ENCODE measurements around the gene TBC1D8. TPM values are rescaled to one million over a fixed set of nuclear protein-coding genes. Genes with fewer than 3 reads are reported as not detected.
A peak's percentile ranks its signal among the peaks of the same experiment; 100 is the strongest.

TBC1D8 gene
- total and polyA plus RNA-seq, 2 of the 13 experiments (the other 11 are each of a cell fraction or from before 2014, with no cell fraction given), result 45.1 to 95.4 TPM

DNA sequence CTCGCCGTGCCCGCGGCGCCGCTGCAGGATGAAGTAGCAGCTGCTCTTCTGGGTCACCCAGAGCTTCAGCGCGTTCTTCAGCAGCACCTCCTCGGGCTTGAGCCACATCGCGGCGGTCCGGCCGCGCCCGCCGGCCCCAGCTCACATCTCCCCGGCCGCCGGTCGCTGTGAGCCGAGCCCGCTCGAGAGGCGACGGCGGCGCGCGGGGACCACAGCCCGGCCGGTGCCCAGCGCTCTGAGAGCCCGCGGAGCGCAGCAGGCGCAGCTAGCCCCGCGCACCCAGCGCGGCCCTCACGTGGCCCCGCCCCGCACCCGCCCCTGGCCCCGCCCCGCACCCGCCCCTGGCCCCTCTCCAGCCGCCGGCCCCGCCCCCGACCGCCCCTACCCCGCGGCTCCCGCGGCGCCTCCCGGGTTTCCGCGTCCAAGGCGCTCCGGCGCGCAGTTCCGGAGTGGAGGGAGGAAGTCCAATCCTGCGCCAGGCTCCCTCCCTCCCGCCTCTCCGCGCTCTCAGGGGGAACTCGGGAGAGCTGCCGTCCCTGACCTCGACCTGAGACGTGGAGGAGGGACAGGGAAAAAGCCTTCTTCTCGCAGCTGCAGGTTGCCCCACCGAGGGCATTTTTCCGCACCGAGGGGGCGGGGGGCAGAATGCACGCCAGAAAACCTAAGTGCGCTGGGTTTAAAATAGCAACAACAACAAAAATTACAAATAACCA, at the start of gene TBC1D8 (continued):
- TF ChIP-seq, protein P1, sequence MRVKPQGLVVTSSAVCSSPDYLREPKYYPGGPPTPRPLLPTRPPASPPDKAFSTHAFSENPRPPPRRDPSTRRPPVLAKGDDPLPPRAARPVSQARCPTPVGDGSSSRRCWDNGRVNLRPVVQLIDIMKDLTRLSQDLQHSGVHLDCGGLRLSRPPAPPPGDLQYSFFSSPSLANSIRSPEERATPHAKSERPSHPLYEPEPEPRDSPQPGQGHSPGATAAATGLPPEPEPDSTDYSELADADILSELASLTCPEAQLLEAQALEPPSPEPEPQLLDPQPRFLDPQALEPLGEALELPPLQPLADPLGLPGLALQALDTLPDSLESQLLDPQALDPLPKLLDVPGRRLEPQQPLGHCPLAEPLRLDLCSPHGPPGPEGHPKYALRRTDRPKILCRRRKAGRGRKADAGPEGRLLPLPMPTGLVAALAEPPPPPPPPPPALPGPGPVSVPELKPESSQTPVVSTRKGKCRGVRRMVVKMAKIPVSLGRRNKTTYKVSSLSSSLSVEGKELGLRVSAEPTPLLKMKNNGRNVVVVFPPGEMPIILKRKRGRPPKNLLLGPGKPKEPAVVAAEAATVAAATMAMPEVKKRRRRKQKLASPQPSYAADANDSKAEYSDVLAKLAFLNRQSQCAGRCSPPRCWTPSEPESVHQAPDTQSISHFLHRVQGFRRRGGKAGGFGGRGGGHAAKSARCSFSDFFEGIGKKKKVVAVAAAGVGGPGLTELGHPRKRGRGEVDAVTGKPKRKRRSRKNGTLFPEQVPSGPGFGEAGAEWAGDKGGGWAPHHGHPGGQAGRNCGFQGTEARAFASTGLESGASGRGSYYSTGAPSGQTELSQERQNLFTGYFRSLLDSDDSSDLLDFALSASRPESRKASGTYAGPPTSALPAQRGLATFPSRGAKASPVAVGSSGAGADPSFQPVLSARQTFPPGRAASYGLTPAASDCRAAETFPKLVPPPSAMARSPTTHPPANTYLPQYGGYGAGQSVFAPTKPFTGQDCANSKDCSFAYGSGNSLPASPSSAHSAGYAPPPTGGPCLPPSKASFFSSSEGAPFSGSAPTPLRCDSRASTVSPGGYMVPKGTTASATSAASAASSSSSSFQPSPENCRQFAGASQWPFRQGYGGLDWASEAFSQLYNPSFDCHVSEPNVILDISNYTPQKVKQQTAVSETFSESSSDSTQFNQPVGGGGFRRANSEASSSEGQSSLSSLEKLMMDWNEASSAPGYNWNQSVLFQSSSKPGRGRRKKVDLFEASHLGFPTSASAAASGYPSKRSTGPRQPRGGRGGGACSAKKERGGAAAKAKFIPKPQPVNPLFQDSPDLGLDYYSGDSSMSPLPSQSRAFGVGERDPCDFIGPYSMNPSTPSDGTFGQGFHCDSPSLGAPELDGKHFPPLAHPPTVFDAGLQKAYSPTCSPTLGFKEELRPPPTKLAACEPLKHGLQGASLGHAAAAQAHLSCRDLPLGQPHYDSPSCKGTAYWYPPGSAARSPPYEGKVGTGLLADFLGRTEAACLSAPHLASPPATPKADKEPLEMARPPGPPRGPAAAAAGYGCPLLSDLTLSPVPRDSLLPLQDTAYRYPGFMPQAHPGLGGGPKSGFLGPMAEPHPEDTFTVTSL (CRISPR knock-in tag; IDR thresholded peaks at IDR 0.05; ENCODE audit: borderline replicate concordance), result peak; percentile 66; the same call in 1 of the 2 replicates
- TF ChIP-seq ZSCAN31 (CRISPR knock-in tag; IDR thresholded peaks at IDR 0.05; ENCODE audit: low read depth) (peak; percentile 70; the same call in 1 of the 2 replicates), HES4 (CRISPR knock-in tag; IDR thresholded peaks at IDR 0.05; ENCODE audit: borderline replicate concordance) (peak; percentile 50; the same call in 1 of the 2 replicates), RNF2 (conservative IDR thresholded peaks at IDR 0.05; ENCODE audit: low read depth) (no peak), CHD4 (IDR thresholded peaks at IDR 0.05; ENCODE audit: borderline replicate concordance, low read length) (0 out of 2 replicates have a peak, but pooled peaks have one; percentile 15), NFE2L2 (IDR thresholded peaks at IDR 0.05; ENCODE audit: low read length) (no peak), ZKSCAN8 (CRISPR knock-in tag; IDR thresholded peaks at IDR 0.05; ENCODE audit: borderline replicate concordance) (no peak), ZNF20 (CRISPR knock-in tag; IDR thresholded peaks at IDR 0.05) (no peak), ZNF543 (CRISPR knock-in tag; IDR thresholded peaks at IDR 0.05) (no peak; the same call in 1 of the 2 replicates), SAFB2 (CRISPR knock-in tag; IDR thresholded peaks at IDR 0.05; ENCODE audit: borderline replicate concordance, low read depth) (no peak; the same call in 1 of the 2 replicates), ZNF768 (CRISPR knock-in tag; IDR thresholded peaks at IDR 0.05) (peak; percentile 40), ZNF773 (CRISPR knock-in tag; IDR thresholded peaks at IDR 0.05; ENCODE audit: borderline replicate concordance) (no peak; the same call in 1 of the 2 replicates), ZNF790 (CRISPR knock-in tag; IDR thresholded peaks at IDR 0.05; ENCODE audit: borderline replicate concordance) (0 out of 2 replicates have a peak, but pooled peaks have one; percentile 45), XBP1 (CRISPR knock-in tag; IDR thresholded peaks at IDR 0.05) (no peak), SMAD1 (CRISPR knock-in tag; IDR thresholded peaks at IDR 0.05; ENCODE audit: borderline replicate concordance, low read depth) (0 out of 2 replicates have a peak, but pooled peaks have one; percentile 74), KLF12 (CRISPR knock-in tag; IDR thresholded peaks at IDR 0.05; ENCODE audit: borderline replicate concordance) (peak; percentile 46; the same call in 1 of the 2 replicates), ZNF670 (CRISPR knock-in tag; IDR thresholded peaks at IDR 0.05; ENCODE audit: borderline replicate concordance) (peak; percentile 55; the same call in 1 of the 2 replicates)
- TF ChIP-seq, protein P2, sequence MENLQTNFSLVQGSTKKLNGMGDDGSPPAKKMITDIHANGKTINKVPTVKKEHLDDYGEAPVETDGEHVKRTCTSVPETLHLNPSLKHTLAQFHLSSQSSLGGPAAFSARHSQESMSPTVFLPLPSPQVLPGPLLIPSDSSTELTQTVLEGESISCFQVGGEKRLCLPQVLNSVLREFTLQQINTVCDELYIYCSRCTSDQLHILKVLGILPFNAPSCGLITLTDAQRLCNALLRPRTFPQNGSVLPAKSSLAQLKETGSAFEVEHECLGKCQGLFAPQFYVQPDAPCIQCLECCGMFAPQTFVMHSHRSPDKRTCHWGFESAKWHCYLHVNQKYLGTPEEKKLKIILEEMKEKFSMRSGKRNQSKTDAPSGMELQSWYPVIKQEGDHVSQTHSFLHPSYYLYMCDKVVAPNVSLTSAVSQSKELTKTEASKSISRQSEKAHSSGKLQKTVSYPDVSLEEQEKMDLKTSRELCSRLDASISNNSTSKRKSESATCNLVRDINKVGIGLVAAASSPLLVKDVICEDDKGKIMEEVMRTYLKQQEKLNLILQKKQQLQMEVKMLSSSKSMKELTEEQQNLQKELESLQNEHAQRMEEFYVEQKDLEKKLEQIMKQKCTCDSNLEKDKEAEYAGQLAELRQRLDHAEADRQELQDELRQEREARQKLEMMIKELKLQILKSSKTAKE (CRISPR knock-in tag; IDR thresholded peaks at IDR 0.05; ENCODE audit: borderline replicate concordance), result peak; percentile 65; the same call in 1 of the 2 replicates
- TF ChIP-seq, protein P3, sequence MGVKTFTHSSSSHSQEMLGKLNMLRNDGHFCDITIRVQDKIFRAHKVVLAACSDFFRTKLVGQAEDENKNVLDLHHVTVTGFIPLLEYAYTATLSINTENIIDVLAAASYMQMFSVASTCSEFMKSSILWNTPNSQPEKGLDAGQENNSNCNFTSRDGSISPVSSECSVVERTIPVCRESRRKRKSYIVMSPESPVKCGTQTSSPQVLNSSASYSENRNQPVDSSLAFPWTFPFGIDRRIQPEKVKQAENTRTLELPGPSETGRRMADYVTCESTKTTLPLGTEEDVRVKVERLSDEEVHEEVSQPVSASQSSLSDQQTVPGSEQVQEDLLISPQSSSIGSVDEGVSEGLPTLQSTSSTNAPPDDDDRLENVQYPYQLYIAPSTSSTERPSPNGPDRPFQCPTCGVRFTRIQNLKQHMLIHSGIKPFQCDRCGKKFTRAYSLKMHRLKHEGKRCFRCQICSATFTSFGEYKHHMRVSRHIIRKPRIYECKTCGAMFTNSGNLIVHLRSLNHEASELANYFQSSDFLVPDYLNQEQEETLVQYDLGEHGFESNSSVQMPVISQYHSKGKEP (CRISPR knock-in tag; IDR thresholded peaks at IDR 0.05), result no peak

All from HepG2 (cell line).